ENCODE data around the gene DDHD1.

DDHD1 gene
- total RNA-seq, result 82.0 to 109 (median 95.6) reads per million in 3 donors

- Histone ChIP-seq H3K9me3 (ENCODE audit: control insufficient read depth, low read length) (no peaks in the 10 kb centered on the region), H3K36me3 (ENCODE audit: control insufficient read depth, insufficient read depth, low read length) (no peaks in the 10 kb centered on the region), H3K4me1 (ENCODE audit: control insufficient read depth, insufficient read depth, low read length, poor library complexity, severe bottlenecking) (peaks cover 17% of the 10 kb centered on the region), H3K4me3 (ENCODE audit: insufficient read depth, low read depth, low read length, poor library complexity, severe bottlenecking) (peak within 1 kb of the TSS; percentile 85), H3K27ac (ENCODE audit: insufficient read depth, low read length, poor library complexity, severe bottlenecking) (peak within 1 kb of the TSS; percentile 80), H3K27me3 (replicated peaks; ENCODE audit: control insufficient read depth, insufficient read depth, low read length, poor library complexity, severe bottlenecking) (no peaks in the 10 kb centered on the region)
- DNase-seq, result peak; percentile 80 to 84 (median 81)
Measured at GRCh38 chr14:53152887-53153701, at the start of gene DDHD1. DDHD1 (minus strand) TSS chr14:53153323; CDS start chr14:53153098, 225 bp downstream.

- no peak for DNase-seq
- Histone ChIP-seq H3K4me3 (ENCODE audit: insufficient read depth, low read depth, low read length, poor library complexity, severe bottlenecking) (no peak overlapping the region), H3K27me3 (replicated peaks; ENCODE audit: control insufficient read depth, insufficient read depth, low read length, poor library complexity, severe bottlenecking) (no peaks in the 10 kb centered on the region), H3K4me1 (ENCODE audit: control insufficient read depth, insufficient read depth, low read length, poor library complexity, severe bottlenecking) (no peaks in the 10 kb centered on the region), H3K36me3 (ENCODE audit: control insufficient read depth, insufficient read depth, low read length) (no peaks in the 10 kb centered on the region), H3K27ac (ENCODE audit: insufficient read depth, low read length, poor library complexity, severe bottlenecking) (no peak overlapping the region), H3K9me3 (ENCODE audit: control insufficient read depth, low read length) (no peaks in the 10 kb centered on the region)
Measured at GRCh38 chr14:53195949-53196348, 42.8 kb upstream of the DDHD1 start.

DNA sequence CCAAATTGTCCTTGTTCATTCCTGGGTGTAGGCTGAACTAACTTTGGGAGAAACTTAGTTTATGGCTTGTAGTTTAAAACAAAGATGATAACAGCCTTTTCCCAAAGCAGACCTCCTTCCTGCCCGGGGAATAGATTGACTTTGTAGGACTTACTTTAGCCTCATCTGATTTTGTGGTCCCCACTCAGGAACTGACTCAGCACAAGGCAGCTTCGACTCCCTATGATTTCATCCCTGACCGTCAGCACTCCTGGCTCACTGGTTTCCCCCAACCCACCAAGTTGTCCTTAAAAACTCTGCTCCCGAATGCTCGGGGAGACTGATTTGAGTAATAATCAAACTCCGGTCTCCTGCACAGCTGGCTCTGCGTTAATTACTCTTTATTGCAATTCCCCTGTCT lies 40.1 kb upstream of the DDHD1 start:
- no peak overlapping the region for H3K4me3 ChIP-seq (ENCODE audit: insufficient read depth, low read depth, low read length, poor library complexity, severe bottlenecking)
- no peak overlapping the region for H3K27ac ChIP-seq (ENCODE audit: insufficient read depth, low read length, poor library complexity, severe bottlenecking)
- H3K4me1 ChIP-seq (ENCODE audit: control insufficient read depth, insufficient read depth, low read length, poor library complexity, severe bottlenecking), result no peaks in the 10 kb centered on the region
- H3K9me3 ChIP-seq (ENCODE audit: control insufficient read depth, low read length), result no peaks in the 10 kb centered on the region
- no peak for DNase-seq
- H3K36me3 ChIP-seq (ENCODE audit: control insufficient read depth, insufficient read depth, low read length), result no peaks in the 10 kb centered on the region
- H3K27me3 ChIP-seq (replicated peaks; ENCODE audit: control insufficient read depth, insufficient read depth, low read length, poor library complexity, severe bottlenecking), result no peaks in the 10 kb centered on the region

DNA sequence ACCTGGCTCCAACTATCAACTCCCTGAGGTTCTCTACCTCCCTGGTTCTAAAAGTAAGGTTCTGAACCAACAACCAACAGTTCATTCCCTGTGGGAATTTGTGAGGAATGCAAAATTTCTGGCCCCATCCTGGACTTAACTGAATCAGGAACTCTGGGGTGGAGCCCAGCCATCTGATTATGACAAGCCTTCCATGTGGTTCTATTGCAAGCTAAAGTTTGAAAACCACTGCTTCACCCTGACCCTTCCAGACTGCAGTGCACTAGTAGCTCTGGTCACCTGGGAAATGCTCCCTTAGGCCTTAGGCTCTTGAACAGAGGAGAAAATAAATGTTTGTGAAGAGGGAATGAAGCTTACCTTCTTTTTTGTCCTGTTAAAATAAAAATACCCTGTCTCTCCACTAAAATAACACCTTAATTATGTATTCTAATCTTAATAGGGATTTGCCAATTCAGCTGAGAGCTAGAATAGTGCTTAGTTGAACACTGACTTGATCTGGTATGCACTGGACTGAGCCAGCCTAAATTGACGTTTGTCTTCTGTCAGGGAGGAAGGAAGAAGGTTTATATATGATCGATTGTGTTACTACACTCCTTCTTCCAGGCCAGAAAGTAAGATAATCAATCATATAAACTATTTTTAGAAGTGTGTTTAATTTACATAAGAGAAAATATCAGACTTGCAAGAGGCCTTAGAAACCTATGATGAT lies 39.1 kb upstream of the DDHD1 start:
- no peaks in the 10 kb centered on the region for H3K27me3 ChIP-seq (replicated peaks; ENCODE audit: control insufficient read depth, insufficient read depth, low read length, poor library complexity, severe bottlenecking)
- no peaks in the 10 kb centered on the region for H3K9me3 ChIP-seq (ENCODE audit: control insufficient read depth, low read length)
- H3K36me3 ChIP-seq (ENCODE audit: control insufficient read depth, insufficient read depth, low read length), result no peaks in the 10 kb centered on the region
- no peaks in the 10 kb centered on the region for H3K4me1 ChIP-seq (ENCODE audit: control insufficient read depth, insufficient read depth, low read length, poor library complexity, severe bottlenecking)
- DNase-seq, result no peak
- no peak overlapping the region for H3K4me3 ChIP-seq (ENCODE audit: insufficient read depth, low read depth, low read length, poor library complexity, severe bottlenecking)
- H3K27ac ChIP-seq (ENCODE audit: insufficient read depth, low read length, poor library complexity, severe bottlenecking), result no peak overlapping the region

- no peak overlapping the region for H3K4me3 ChIP-seq (ENCODE audit: insufficient read depth, low read depth, low read length, poor library complexity, severe bottlenecking)
- no peak for DNase-seq
Measured at GRCh38 chr14:53190938-53191337, 37.8 kb upstream of the DDHD1 start.

GRCh38 chr14:53187921-53188463 lies 34.9 kb upstream of the DDHD1 start:
- no peak overlapping the region for H3K27ac ChIP-seq (ENCODE audit: insufficient read depth, low read length, poor library complexity, severe bottlenecking)
- no peaks in the 10 kb centered on the region for H3K36me3 ChIP-seq (ENCODE audit: control insufficient read depth, insufficient read depth, low read length)
- no peak overlapping the region for H3K4me3 ChIP-seq (ENCODE audit: insufficient read depth, low read depth, low read length, poor library complexity, severe bottlenecking)
- no peaks in the 10 kb centered on the region for H3K4me1 ChIP-seq (ENCODE audit: control insufficient read depth, insufficient read depth, low read length, poor library complexity, severe bottlenecking)
- H3K27me3 ChIP-seq (replicated peaks; ENCODE audit: control insufficient read depth, insufficient read depth, low read length, poor library complexity, severe bottlenecking), result no peaks in the 10 kb centered on the region
- no peaks in the 10 kb centered on the region for H3K9me3 ChIP-seq (ENCODE audit: control insufficient read depth, low read length)
- no peak for DNase-seq

More at GRCh38 chr14:53190938-53191337, 37.8 kb upstream of the DDHD1 start:
- Histone ChIP-seq H3K36me3 (ENCODE audit: control insufficient read depth, insufficient read depth, low read length) (no peaks in the 10 kb centered on the region), H3K27ac (ENCODE audit: insufficient read depth, low read length, poor library complexity, severe bottlenecking) (no peak overlapping the region), H3K9me3 (ENCODE audit: control insufficient read depth, low read length) (no peaks in the 10 kb centered on the region), H3K27me3 (replicated peaks; ENCODE audit: control insufficient read depth, insufficient read depth, low read length, poor library complexity, severe bottlenecking) (no peaks in the 10 kb centered on the region), H3K4me1 (ENCODE audit: control insufficient read depth, insufficient read depth, low read length, poor library complexity, severe bottlenecking) (no peaks in the 10 kb centered on the region)

- no peaks in the 10 kb centered on the region for H3K4me1 ChIP-seq (ENCODE audit: control insufficient read depth, insufficient read depth, low read length, poor library complexity, severe bottlenecking)
- no peaks in the 10 kb centered on the region for H3K27me3 ChIP-seq (replicated peaks; ENCODE audit: control insufficient read depth, insufficient read depth, low read length, poor library complexity, severe bottlenecking)
- no peak overlapping the region for H3K4me3 ChIP-seq (ENCODE audit: insufficient read depth, low read depth, low read length, poor library complexity, severe bottlenecking)
- no peak for DNase-seq
- no peak overlapping the region for H3K27ac ChIP-seq (ENCODE audit: insufficient read depth, low read length, poor library complexity, severe bottlenecking)
- H3K36me3 ChIP-seq (ENCODE audit: control insufficient read depth, insufficient read depth, low read length), result no peaks in the 10 kb centered on the region
- H3K9me3 ChIP-seq (ENCODE audit: control insufficient read depth, low read length), result no peaks in the 10 kb centered on the region
Measured at GRCh38 chr14:53186532-53186931, 33.4 kb upstream of the DDHD1 start.

DNA sequence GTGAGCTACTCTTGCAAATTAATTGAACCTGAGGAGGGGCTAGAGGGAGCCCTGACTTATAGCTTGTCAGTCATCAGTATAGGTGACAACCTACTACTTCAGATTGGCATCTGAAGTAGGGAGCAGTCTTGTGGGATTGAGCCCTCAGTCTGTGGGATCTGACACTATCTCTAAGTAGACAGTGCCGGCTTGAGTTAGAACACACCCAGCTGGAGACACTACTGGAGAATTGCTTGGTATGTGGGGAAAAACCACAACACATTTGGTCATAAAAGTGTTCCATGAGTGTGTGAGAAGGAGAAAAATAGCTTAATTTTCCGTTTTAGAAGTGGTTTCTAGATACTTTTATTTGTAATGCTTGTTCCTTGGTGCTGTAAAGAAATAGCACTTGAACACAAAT lies 30.5 kb upstream of the DDHD1 start:
- no peak for DNase-seq
- H3K36me3 ChIP-seq (ENCODE audit: control insufficient read depth, insufficient read depth, low read length), result no peaks in the 10 kb centered on the region
- peaks cover 5% of the 10 kb centered on the region for H3K4me1 ChIP-seq (ENCODE audit: control insufficient read depth, insufficient read depth, low read length, poor library complexity, severe bottlenecking)
- H3K9me3 ChIP-seq (ENCODE audit: control insufficient read depth, low read length), result no peaks in the 10 kb centered on the region
- no peak overlapping the region for H3K27ac ChIP-seq (ENCODE audit: insufficient read depth, low read length, poor library complexity, severe bottlenecking)
- no peaks in the 10 kb centered on the region for H3K27me3 ChIP-seq (replicated peaks; ENCODE audit: control insufficient read depth, insufficient read depth, low read length, poor library complexity, severe bottlenecking)
- H3K4me3 ChIP-seq (ENCODE audit: insufficient read depth, low read depth, low read length, poor library complexity, severe bottlenecking), result no peak overlapping the region

GRCh38 chr14:53183056-53183455 lies 29.9 kb upstream of the DDHD1 start:
- Histone ChIP-seq H3K4me3 (ENCODE audit: insufficient read depth, low read depth, low read length, poor library complexity, severe bottlenecking) (no peak overlapping the region), H3K27me3 (replicated peaks; ENCODE audit: control insufficient read depth, insufficient read depth, low read length, poor library complexity, severe bottlenecking) (no peaks in the 10 kb centered on the region), H3K27ac (ENCODE audit: insufficient read depth, low read length, poor library complexity, severe bottlenecking) (no peak overlapping the region), H3K4me1 (ENCODE audit: control insufficient read depth, insufficient read depth, low read length, poor library complexity, severe bottlenecking) (peaks cover 5% of the 10 kb centered on the region), H3K36me3 (ENCODE audit: control insufficient read depth, insufficient read depth, low read length) (no peaks in the 10 kb centered on the region), H3K9me3 (ENCODE audit: control insufficient read depth, low read length) (no peaks in the 10 kb centered on the region)
- DNase-seq, result no peak
